Adrenal gland (tissue), 12 donors: Measurements from ENCODE around the gene CCDC185. TPM values are rescaled to one million over a fixed set of nuclear protein-coding genes. Genes with fewer than 3 reads are reported as not detected.

ENCODE experiments used
- DNase-seq, 7 donors: peaks; one replicate each; pipeline ENCODE4 v3.0.0-alpha.2; 2019 to 2020
- H3K27ac ChIP-seq, 5 donors: fragments of 200-600 bp; sonication (generic) in 4 of 5; 1 replicate in 3 of 5; 2 replicates in 2 of 5; pipeline versions ENCODE4 v1.5.1 to v1.8.0; 2016 to 2020; ENCODE audit warnings: mild to moderate bottlenecking in 1 of 5
- H3K27me3 ChIP-seq: fragments of 200-600 bp; 2 replicates; pipeline ENCODE4 v1.8.0; 2021
- H3K36me3 ChIP-seq, 2 donors: fragments of 200-600 bp; replicated peaks in 1 of 2; 1 replicate in 1 of 2; 2 replicates in 1 of 2; pipeline versions ENCODE4 v1.5.1 to v1.8.0; 2018 to 2022
- H3K4me1 ChIP-seq, 2 donors: fragments of 200-600 bp; replicated peaks in 1 of 2; 1 replicate in 1 of 2; 2 replicates in 1 of 2; pipeline versions ENCODE4 v1.5.1 to v1.8.0; 2018 to 2021
- H3K4me3 ChIP-seq, 4 donors: fragments of 200-600 bp; sonication (generic) in 3 of 4; one replicate each; pipeline ENCODE4 v1.5.1; 2016 to 2018
- H3K9me3 ChIP-seq, 3 donors: fragments of 200-600 bp; sonication (generic) in 1 of 3; replicated peaks in 1 of 3; 1 replicate in 2 of 3; 2 replicates in 1 of 3; pipeline versions ENCODE4 v1.5.1 to v1.8.0; 2016 to 2021
- POLR2A ChIP-seq, 2 donors: fragments of 450-650 bp; IDR thresholded peaks; one replicate each; pipeline ENCODE4 v1.6.1; 2017; ENCODE audit warnings: antibody characterized with exemption in 2 of 2, mild to moderate bottlenecking in 2 of 2, moderate library complexity in 1 of 2
- WGBS, 4 donors: extraction: QIAGEN DNeasy Blood & Tissue Kit in 2 of 4; methylation state at CpG; one replicate each; pipeline versions ENCODE4 v1.1.5 to v1.1.7; 2013 to 2017; 5-methylcytosine and 5-hydroxymethylcytosine counted together
- intact Hi-C, 2 donors: fragments of 100-400 bp; cut with DNase I; formaldehyde crosslinking; loops; one replicate each; pipeline versions ENCODE4 v1.14.1 to v1.15.0; 2022 to 2023
- polyA plus RNA-seq, 3 donors: library from polyadenylated mRNA; stranded (reverse); fragments of 200-250 nt in 2 of 3; fragments of 350-450 nt in 1 of 3; fragmentation: Illumina TruSeq in 1 of 3; extraction: RNeasy Lipid Tissue Mini Kit (QIAGEN cat#74804) in 1 of 3; gene quantifications; one replicate each; pipeline ENCODE4 v1.2.3, GENCODE V29; 2013 to 2014
- total RNA-seq, 9 donors: library from RNA; depleted of rRNA in 4 of 9; stranded (reverse); fragments of >200 nt in 4 of 9; fragments of 120-200 nt in 1 of 9; fragmentation: NEBNext Ultra II Directional in 1 of 9; extraction: Animal tissue kit (Norgen Biotek cat#: 25700) in 1 of 9; gene quantifications; one replicate each; pipeline versions ENCODE4 v1.1.0 to v1.2.4, GENCODE V29; 2013 to 2023
- TF ChIP-seq, protein P1 (sequence below), 6 experiments: fragments of 450-650 bp in 4 of 6; fragments of 200-600 bp in 2 of 6; sonication (generic) in 1 of 6; IDR thresholded peaks; 1 replicate in 5 of 6; 2 replicates in 1 of 6; pipeline versions ENCODE4 v1.5.1 to v1.8.0; 2016 to 2021; ENCODE audit warnings: antibody characterized with exemption in 6 of 6, mild to moderate bottlenecking in 2 of 6, moderate library complexity in 1 of 6
- donor health status: healthy with polysubstance abuse.
- donor health status: Bipolar disorder and iron deficiency.
- donor health status: DM: yes; HTN: yes; CAD: no.
- donor health status: DM: no; HTN: no; CAD: no.
- donor health status: DM: no; HTN: no; CAD: no.
- donor health status: DM: yes; HTN: yes; CAD: no.

Gene CCDC185
- total and polyA plus RNA-seq, 12 donors, result not detected

DNA sequence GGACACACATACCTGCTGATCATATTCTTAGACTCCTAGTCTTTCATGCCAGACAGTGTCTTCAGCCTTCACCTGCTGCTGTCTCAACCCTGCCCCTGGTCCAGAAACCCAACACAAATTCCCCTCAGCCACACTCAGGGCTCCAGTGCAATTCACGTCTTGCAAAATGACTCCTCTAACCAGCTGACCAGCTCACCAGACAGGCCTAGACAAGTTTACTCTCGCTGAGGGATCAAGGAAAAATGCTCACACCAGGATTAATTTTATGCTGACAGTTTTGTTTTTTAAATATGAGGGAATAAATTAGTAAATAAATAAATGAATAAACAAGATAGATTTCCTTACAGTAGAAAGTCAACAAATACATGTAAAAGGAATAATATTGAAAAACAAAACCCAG is 28.5 kb downstream of the CCDC185 start:
- no peak for DNase-seq
- Histone ChIP-seq H3K4me1 (no peaks in the 10 kb centered on the region), H3K9me3 (no peaks in the 10 kb centered on the region), H3K36me3 (no peaks in the 10 kb centered on the region), H3K27me3 (no peaks in the 10 kb centered on the region), H3K4me3 (no peak overlapping the region), H3K27ac (no peak overlapping the region)
- TF ChIP-seq POLR2A (IDR thresholded peaks at IDR 0.05), result no peak
- TF ChIP-seq, protein P1, sequence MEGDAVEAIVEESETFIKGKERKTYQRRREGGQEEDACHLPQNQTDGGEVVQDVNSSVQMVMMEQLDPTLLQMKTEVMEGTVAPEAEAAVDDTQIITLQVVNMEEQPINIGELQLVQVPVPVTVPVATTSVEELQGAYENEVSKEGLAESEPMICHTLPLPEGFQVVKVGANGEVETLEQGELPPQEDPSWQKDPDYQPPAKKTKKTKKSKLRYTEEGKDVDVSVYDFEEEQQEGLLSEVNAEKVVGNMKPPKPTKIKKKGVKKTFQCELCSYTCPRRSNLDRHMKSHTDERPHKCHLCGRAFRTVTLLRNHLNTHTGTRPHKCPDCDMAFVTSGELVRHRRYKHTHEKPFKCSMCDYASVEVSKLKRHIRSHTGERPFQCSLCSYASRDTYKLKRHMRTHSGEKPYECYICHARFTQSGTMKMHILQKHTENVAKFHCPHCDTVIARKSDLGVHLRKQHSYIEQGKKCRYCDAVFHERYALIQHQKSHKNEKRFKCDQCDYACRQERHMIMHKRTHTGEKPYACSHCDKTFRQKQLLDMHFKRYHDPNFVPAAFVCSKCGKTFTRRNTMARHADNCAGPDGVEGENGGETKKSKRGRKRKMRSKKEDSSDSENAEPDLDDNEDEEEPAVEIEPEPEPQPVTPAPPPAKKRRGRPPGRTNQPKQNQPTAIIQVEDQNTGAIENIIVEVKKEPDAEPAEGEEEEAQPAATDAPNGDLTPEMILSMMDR (IDR thresholded peaks at IDR 0.05), result no peak
- intact Hi-C loops, result no loop called here
- WGBS, 4 donors, result 25 to 32% (median 29%) methylated on average over 2 of the region's 2 CpGs

DNA sequence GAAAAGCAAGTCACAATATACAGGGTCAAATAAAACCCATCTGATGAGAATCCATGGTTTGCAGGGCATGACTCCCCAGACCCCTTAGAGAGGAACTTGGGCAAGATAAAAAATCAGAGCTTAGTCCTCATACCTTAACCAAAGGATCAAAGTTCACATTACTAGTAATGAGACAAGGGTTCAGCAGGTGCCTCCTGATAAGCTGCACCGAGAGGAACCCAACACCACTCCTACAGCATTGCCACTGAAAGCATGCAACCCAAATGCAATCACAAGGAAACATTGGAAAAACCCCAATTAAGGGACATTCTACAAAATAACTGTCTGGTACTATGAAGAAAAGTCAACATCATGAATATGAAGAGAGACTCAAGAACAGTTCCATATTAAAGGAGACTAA is 29.7 kb downstream of the CCDC185 start:
- Histone ChIP-seq H3K4me1 (no peaks in the 10 kb centered on the region), H3K27me3 (no peaks in the 10 kb centered on the region), H3K9me3 (no peaks in the 10 kb centered on the region), H3K27ac (no peak overlapping the region), H3K4me3 (no peak overlapping the region), H3K36me3 (no peaks in the 10 kb centered on the region)
- DNase-seq, result no peak
- intact Hi-C loops, result no loop called here
- TF ChIP-seq, protein P1 (IDR thresholded peaks at IDR 0.05), result no peak
- no peak for TF ChIP-seq POLR2A (IDR thresholded peaks at IDR 0.05)
- WGBS, 4 donors, result 77 to 87% (median 80%) methylated on average over 1 of the region's 1 CpG

DNA sequence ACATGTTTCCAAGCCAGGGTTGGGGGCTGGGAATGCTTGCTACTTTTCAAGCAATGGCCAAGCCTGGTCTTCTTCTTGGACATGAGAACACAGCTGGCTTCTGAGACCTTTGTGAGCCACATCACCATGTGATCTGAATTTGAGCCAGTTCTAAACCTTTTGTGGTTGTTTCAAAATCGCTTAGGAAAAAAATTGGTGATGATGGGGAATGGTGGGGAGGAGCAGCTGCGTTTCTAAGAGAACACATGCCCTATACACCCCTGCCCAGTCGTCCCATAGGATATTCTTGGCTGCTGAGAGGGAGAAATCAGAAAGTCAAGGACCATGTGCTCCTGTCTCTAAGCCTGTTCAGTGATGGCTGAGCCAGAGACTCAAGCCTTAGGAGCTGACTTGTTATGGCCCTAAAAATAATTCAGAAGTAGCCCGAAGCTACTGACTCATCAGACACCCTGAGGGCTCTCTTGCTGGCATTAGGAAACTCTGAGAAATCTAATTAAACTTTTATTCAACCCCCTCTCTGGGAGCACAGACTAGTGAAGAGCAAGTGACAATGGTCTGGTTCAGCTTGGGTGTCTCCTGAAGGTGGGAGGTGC is 30.5 kb downstream of the CCDC185 start:
- intact Hi-C loops, result no loop called here
- Histone ChIP-seq H3K9me3 (no peaks in the 10 kb centered on the region), H3K4me1 (no peaks in the 10 kb centered on the region), H3K27me3 (no peaks in the 10 kb centered on the region), H3K27ac (no peak overlapping the region), H3K36me3 (no peaks in the 10 kb centered on the region), H3K4me3 (no peak overlapping the region)
- WGBS, 4 donors, result 36 to 48% (median 43%) methylated on average over 4 of the region's 4 CpGs
- peak in 1 of 7 donors; percentile 33 for DNase-seq
- no peak for TF ChIP-seq POLR2A (IDR thresholded peaks at IDR 0.05)
- TF ChIP-seq, protein P1 (IDR thresholded peaks at IDR 0.05), result no peak

DNA sequence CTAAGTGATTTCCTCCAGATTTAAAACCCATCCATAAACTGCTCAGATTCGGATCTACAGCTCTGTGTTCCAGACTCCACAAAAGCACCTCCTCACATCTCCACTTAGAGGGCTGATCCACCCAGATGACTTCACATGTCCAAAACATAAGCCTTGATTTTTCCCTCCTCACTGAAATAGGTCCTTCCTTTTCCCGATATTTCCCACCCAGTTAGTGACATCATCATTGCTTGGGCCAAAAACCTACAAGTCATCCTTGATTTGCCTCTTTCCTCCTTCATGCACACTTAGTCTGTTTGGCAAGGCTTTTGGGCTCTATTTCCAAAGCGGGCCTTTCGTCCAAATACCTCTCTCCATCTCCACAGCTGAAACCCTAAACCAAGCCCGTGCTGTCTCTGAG is 32.3 kb downstream of the CCDC185 start:
- intact Hi-C loops, result no loop called here
- no peak overlapping the region for H3K27ac ChIP-seq
- 85 to 89% (median 87%) methylated on average over 5 of the region's 5 CpGs for WGBS, 4 donors
- no peaks in the 10 kb centered on the region for H3K9me3 ChIP-seq
- no peak overlapping the region for H3K4me3 ChIP-seq
- H3K4me1 ChIP-seq, result peaks cover 0 to 13% of the 10 kb centered on the region in 2 donors
- no peak for DNase-seq
- TF ChIP-seq, protein P1 (IDR thresholded peaks at IDR 0.05), result no peak
- no peak for TF ChIP-seq POLR2A (IDR thresholded peaks at IDR 0.05)
- no peaks in the 10 kb centered on the region for H3K36me3 ChIP-seq
- no peaks in the 10 kb centered on the region for H3K27me3 ChIP-seq
